WERI-Rb-1 (cell line): Measurements from ENCODE around the gene FHIT.

Experiments
- DNase-seq: peaks from one replicate; pipeline ENCODE4 v3.0.0-alpha.2; 2020
- H3K27ac ChIP-seq: fragments of 250-450 bp; sonication (Bioruptor Pico); 2 replicates; pipeline ENCODE4 v1.5.1; 2020; ENCODE audit warnings: mild to moderate bottlenecking, moderate library complexity
- H3K27me3 ChIP-seq: fragments of 250-450 bp; sonication (Bioruptor Pico); 2 replicates; pipeline ENCODE4 v1.5.1; 2021; ENCODE audit warnings: mild to moderate bottlenecking, low read depth, moderate library complexity; ENCODE audit not compliant: insufficient read depth, severe bottlenecking
- H3K36me3 ChIP-seq: fragments of 250-450 bp; sonication (Bioruptor Pico); 2 replicates; pipeline ENCODE4 v1.5.1; 2020; ENCODE audit warnings: mild to moderate bottlenecking, moderate library complexity
- H3K4me3 ChIP-seq: 2 replicates; pipeline ENCODE4 v1.5.1; 2011; ENCODE audit warnings: low read depth, mild to moderate bottlenecking, control low read depth, low read length
- H3K9me3 ChIP-seq: fragments of 250-450 bp; sonication (Bioruptor Pico); 2 replicates; pipeline ENCODE4 v1.5.1; 2021; ENCODE audit warnings: mild to moderate bottlenecking, moderate library complexity; ENCODE audit not compliant: severe bottlenecking
- CTCF ChIP-seq: IDR thresholded peaks from 2 replicates; pipeline ENCODE4 v1.5.1; 2011; ENCODE audit warnings: low read depth, mild to moderate bottlenecking, control low read depth, inconsistent platforms, low read length

Gene FHIT

DNA sequence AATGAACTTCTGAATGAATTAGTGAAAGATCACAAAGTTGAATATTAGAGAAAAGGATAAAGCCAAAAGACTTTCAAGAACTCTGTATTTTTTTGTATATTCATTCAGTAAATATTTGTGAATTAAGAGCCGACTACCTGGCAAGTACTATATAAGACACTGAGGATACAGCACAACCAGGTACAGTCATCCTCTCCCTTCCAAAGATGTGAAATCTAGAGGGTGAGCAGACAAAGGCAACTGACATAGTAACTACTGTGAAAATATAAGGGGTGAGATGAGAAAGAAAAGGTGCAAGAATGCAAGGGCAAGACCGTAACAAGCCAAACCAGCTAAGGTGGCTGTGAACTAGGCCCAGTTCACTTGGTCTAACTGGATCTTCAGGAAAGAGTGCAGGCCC is 1226.9 kb downstream of the FHIT start:
- Histone ChIP-seq H3K36me3 (no peaks in the 10 kb centered on the region), H3K4me3 (no peak overlapping the region), H3K27ac (no peak overlapping the region), H3K27me3 (no peaks in the 10 kb centered on the region), H3K9me3 (no peaks in the 10 kb centered on the region)
- no peak for DNase-seq
- TF ChIP-seq CTCF, result no peak

GRCh38 chr3:60023189-60023588 is 1228.1 kb downstream of the FHIT start:
- Histone ChIP-seq H3K27me3 (no peaks in the 10 kb centered on the region), H3K36me3 (no peaks in the 10 kb centered on the region), H3K4me3 (no peak overlapping the region), H3K9me3 (no peaks in the 10 kb centered on the region), H3K27ac (no peak overlapping the region)
- TF ChIP-seq CTCF, result no peak
- no peak for DNase-seq

DNA sequence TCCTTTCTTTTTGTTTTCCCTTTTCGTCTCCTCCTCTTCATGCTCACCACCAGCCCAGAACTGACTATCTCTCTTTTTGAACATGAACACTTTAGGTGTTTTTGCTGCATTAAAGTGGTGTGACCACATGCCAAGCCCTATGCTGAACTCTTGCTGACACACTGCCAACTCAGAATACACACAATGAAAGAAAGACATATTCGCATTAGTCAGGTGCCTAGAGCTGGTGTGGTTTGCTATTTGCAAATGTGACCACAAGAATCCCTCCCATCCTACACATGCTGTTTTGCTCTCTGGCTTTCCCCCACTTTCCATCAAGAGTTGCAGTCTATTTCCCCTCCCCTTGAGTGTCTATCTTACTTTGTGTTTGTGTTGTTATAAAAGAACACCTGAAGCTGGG is 1233.6 kb downstream of the FHIT start:
- H3K27me3 ChIP-seq, result no peaks in the 10 kb centered on the region
- TF ChIP-seq CTCF, result no peak
- H3K36me3 ChIP-seq, result no peaks in the 10 kb centered on the region
- H3K4me3 ChIP-seq, result no peak overlapping the region
- H3K9me3 ChIP-seq, result no peaks in the 10 kb centered on the region
- DNase-seq, result no peak
- H3K27ac ChIP-seq, result no peak overlapping the region

DNA sequence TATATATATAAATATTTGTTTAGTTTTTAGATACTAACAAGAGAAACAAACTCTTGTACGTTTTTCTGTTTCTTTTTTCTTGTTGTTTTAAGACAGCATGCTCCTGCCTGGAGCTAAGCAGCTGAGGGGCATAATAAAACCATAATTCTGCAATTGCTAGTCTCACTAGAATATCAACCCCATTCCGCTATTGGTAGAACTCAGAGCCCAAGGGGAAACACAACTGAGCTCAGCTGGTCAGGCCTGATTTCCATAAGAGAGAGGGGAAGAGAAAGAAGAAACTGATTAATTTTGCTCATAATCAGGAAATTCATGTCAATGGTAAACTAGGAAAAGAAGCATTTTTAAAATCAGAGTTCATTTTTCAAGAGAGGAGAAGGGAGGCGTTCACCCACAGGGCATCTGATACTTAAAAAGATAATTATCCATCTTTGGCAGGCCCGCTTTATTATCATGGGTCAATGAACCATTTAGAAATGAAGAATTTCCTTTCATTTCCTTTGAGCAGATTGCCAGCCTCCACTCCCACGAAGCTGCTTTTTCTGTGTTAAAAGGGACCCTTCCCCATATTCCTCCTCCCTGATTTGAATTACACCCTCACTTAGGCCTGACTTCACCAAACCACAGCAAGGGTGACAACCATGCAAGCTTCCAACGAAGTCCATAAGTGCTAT is 1236.1 kb downstream of the FHIT start:
- H3K4me3 ChIP-seq, result no peak overlapping the region
- H3K9me3 ChIP-seq, result no peaks in the 10 kb centered on the region
- H3K27me3 ChIP-seq, result no peaks in the 10 kb centered on the region
- DNase-seq, result no peak
- no peak for TF ChIP-seq CTCF
- no peaks in the 10 kb centered on the region for H3K36me3 ChIP-seq
- H3K27ac ChIP-seq, result no peak overlapping the region

GRCh38 chr3:60013241-60013640 is 1238.0 kb downstream of the FHIT start:
- H3K27ac ChIP-seq, result no peak overlapping the region
- no peaks in the 10 kb centered on the region for H3K9me3 ChIP-seq
- no peaks in the 10 kb centered on the region for H3K27me3 ChIP-seq
- no peak for DNase-seq
- TF ChIP-seq CTCF, result no peak
- no peak overlapping the region for H3K4me3 ChIP-seq
- no peaks in the 10 kb centered on the region for H3K36me3 ChIP-seq

- Histone ChIP-seq H3K36me3 (no peaks in the 10 kb centered on the region), H3K27ac (no peak overlapping the region), H3K4me3 (no peak overlapping the region), H3K9me3 (no peaks in the 10 kb centered on the region), H3K27me3 (no peaks in the 10 kb centered on the region)
- DNase-seq, result no peak
- no peak for TF ChIP-seq CTCF
These were observed 1240.0 kb downstream of the FHIT start for GRCh38 chr3:60011218-60011617.
